ENCODE results near the gene NDFIP2.

DNA sequence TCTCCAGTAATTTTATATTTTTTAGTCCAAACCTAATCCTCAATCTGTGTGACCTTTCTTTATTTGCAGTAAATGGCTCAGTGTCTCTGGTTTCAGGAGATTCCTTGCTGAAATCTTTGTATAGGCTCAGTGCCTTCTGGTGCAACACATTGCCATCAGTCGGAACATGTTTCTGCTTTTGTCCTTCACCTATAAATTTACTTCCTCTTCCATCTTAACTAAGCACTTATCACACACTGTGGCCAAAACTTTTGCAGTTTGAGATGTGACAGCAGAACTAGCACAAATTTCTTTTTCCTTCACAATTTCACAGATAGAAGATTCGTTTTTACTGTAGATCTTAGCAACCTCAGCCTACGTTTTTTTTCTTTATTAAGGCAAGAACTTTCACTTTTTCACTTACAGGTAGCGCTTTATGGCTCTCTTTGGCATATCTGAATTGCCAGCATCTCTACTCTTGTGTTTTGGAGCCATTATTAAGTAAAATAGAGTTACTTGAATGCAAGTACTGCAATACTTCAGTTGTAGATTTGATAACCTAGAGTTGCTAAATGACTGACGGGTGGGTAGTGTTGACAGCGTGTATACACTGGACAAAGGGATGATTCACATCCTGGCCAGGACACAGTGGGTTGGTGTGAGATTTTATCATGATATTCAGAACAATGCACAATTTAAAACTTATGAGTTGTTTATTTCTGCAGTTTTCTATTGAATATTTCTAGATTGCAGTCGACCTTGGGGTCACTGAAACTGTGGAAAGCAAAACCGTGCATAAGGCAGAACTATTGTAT is 44.3 kb downstream of the NDFIP2 start:
- no peak for TF ChIP-seq GLIS3 (CRISPR knock-in tag; IDR thresholded peaks at IDR 0.05)
- no peak for TF ChIP-seq PPARA (CRISPR knock-in tag; IDR thresholded peaks at IDR 0.05; ENCODE audit: borderline replicate concordance)
- TF ChIP-seq ZFP3 (CRISPR knock-in tag; IDR thresholded peaks at IDR 0.05) = no peak
- no peak for TF ChIP-seq ISL1 (CRISPR knock-in tag; IDR thresholded peaks at IDR 0.05)
